Osteoblast (primary cell): ENCODE results near the gene DNAJC27. TPM values are rescaled to one million over a fixed set of nuclear protein-coding genes. Genes with fewer than 3 reads are reported as not detected.

ENCODE experiments used
- DNase-seq: peaks from one replicate; pipeline ENCODE4 v3.0.0; 2011; ENCODE audit warnings: low spot score, mixed read lengths; ENCODE audit not compliant: insufficient read length; ENCODE audit errors: missing footprints
- H2AFZ ChIP-seq: 2 replicates; pipeline ENCODE4 v1.6.0; 2011; ENCODE audit warnings: mild to moderate bottlenecking, low read length
- H3K27ac ChIP-seq: 2 replicates; pipeline ENCODE4 v1.5.1; 2011; ENCODE audit warnings: mild to moderate bottlenecking, low read depth, low read length, moderate library complexity
- H3K27me3 ChIP-seq: 2 replicates; pipeline ENCODE4 v1.6.0; 2012; ENCODE audit warnings: mild to moderate bottlenecking, control low read depth, inconsistent platforms, low read length, moderate library complexity; ENCODE audit not compliant: insufficient read depth
- H3K36me3 ChIP-seq: 2 replicates; pipeline ENCODE4 v1.5.1; 2011; ENCODE audit warnings: mild to moderate bottlenecking, low read length, control low read depth, moderate library complexity; ENCODE audit not compliant: insufficient read depth
- H3K4me1 ChIP-seq: 2 replicates; pipeline ENCODE4 v1.5.1; 2011; ENCODE audit warnings: mild to moderate bottlenecking, low read length, control low read depth, moderate library complexity; ENCODE audit not compliant: insufficient read depth
- H3K4me2 ChIP-seq: 2 replicates; pipeline ENCODE4 v1.6.0; 2011; ENCODE audit warnings: mild to moderate bottlenecking, low read length; ENCODE audit not compliant: insufficient read depth
- H3K4me3 ChIP-seq: fragments of 200-600 bp; sonication (generic); 3 replicates; pipeline ENCODE4 v1.5.1; 2012; ENCODE audit warnings: mild to moderate bottlenecking, low read length, inconsistent platforms; ENCODE audit not compliant: insufficient read depth
- H3K79me2 ChIP-seq: 2 replicates; pipeline ENCODE4 v1.6.0; 2012; ENCODE audit warnings: mild to moderate bottlenecking, low read length, control low read depth, inconsistent platforms; ENCODE audit not compliant: insufficient read depth
- H3K9me3 ChIP-seq: 2 replicates; pipeline ENCODE4 v1.5.1; 2011; ENCODE audit warnings: low read depth, low read length, control low read depth
- H4K20me1 ChIP-seq: 2 replicates; pipeline ENCODE4 v1.6.0; 2012; ENCODE audit warnings: mild to moderate bottlenecking, low read length, control low read depth; ENCODE audit not compliant: insufficient read depth
- CTCF ChIP-seq: IDR thresholded peaks from 2 replicates; pipeline ENCODE4 v1.5.1; 2011; ENCODE audit warnings: mild to moderate bottlenecking, low read depth, low read length, moderate library complexity; ENCODE audit errors: extremely low read depth
- total RNA-seq: library from RNA; depleted of rRNA; stranded (reverse); fragments of >200 nt; gene quantifications from 2 replicates; pipeline ENCODE4 v1.2.3, GENCODE V29; 2012

The DNAJC27 gene
- total RNA-seq, 1 donor: 8.7 TPM

DNA sequence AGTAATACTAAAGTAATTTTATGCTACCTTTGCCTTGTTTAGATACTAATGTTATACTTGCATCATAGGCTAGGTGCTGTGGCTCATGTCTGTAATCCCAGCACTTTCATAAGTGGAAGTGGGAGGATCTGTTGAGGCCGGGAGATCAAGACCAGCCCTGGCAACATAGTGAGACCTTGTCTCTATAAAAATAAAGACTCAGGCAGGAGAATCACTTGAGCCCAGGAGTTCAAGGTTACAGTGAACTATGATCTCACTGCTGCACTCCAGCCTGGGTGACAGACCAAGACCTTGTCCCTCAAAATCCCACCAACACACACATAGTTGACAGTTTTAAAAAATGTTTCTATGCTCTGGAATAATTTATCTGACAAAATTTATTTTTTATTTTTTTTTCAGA lies 6.9 kb upstream of the DNAJC27 start:
- H3K4me1 ChIP-seq: peaks cover 10% of the 10 kb centered on the region
- TF ChIP-seq CTCF: no peak
- H3K36me3 ChIP-seq: no peaks in the 10 kb centered on the region
- no peak overlapping the region for H3K27ac ChIP-seq
- DNase-seq: no peak
- no peaks in the 10 kb centered on the region for H4K20me1 ChIP-seq
- H2AFZ ChIP-seq: no peak overlapping the region
- H3K27me3 ChIP-seq: no peaks in the 10 kb centered on the region
- no peak overlapping the region for H3K4me2 ChIP-seq
- no peaks in the 10 kb centered on the region for H3K9me3 ChIP-seq
- H3K4me3 ChIP-seq: no peak overlapping the region
- H3K79me2 ChIP-seq: peaks cover 2% of the 10 kb centered on the region

DNA sequence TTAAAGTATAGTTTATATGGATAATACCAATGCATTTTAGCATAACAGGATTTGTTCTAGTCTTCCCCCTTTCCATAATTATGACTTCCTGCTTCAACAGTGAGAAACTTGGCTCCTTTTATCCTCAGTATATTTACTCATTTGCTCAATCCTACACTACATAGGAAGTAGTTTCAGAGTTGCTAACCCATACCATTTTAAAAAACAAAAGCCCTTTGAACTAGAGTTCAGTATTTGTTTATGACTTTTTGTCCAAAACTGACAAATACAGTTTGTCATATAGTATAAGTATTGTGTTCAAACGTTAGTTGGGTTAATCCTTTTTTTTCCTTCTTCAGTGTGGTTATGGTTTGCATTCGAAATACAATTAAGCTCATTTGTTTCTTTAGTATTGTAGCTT lies 5.9 kb upstream of the DNAJC27 start:
- H3K4me3 ChIP-seq: no peak overlapping the region
- no peak overlapping the region for H3K4me2 ChIP-seq
- no peak for DNase-seq
- no peak for TF ChIP-seq CTCF
- H3K9me3 ChIP-seq: no peaks in the 10 kb centered on the region
- no peaks in the 10 kb centered on the region for H3K27me3 ChIP-seq
- no peak overlapping the region for H3K27ac ChIP-seq
- no peak overlapping the region for H2AFZ ChIP-seq
- no peaks in the 10 kb centered on the region for H4K20me1 ChIP-seq
- H3K79me2 ChIP-seq: peaks cover 11% of the 10 kb centered on the region
- peaks cover 10% of the 10 kb centered on the region for H3K4me1 ChIP-seq
- no peaks in the 10 kb centered on the region for H3K36me3 ChIP-seq

GRCh38 chr2:24973812-24974211 lies 2.1 kb upstream of the DNAJC27 start:
- H3K4me3 ChIP-seq: no peak overlapping the region
- TF ChIP-seq CTCF: no peak
- peaks cover 33% of the 10 kb centered on the region for H3K79me2 ChIP-seq
- DNase-seq: no peak
- no peaks in the 10 kb centered on the region for H3K9me3 ChIP-seq
- H3K27me3 ChIP-seq: no peaks in the 10 kb centered on the region
- no peaks in the 10 kb centered on the region for H3K36me3 ChIP-seq
- H3K4me1 ChIP-seq: peaks cover 5% of the 10 kb centered on the region
- no peak overlapping the region for H2AFZ ChIP-seq
- H4K20me1 ChIP-seq: no peaks in the 10 kb centered on the region
- no peak overlapping the region for H3K4me2 ChIP-seq
- no peak overlapping the region for H3K27ac ChIP-seq

DNA sequence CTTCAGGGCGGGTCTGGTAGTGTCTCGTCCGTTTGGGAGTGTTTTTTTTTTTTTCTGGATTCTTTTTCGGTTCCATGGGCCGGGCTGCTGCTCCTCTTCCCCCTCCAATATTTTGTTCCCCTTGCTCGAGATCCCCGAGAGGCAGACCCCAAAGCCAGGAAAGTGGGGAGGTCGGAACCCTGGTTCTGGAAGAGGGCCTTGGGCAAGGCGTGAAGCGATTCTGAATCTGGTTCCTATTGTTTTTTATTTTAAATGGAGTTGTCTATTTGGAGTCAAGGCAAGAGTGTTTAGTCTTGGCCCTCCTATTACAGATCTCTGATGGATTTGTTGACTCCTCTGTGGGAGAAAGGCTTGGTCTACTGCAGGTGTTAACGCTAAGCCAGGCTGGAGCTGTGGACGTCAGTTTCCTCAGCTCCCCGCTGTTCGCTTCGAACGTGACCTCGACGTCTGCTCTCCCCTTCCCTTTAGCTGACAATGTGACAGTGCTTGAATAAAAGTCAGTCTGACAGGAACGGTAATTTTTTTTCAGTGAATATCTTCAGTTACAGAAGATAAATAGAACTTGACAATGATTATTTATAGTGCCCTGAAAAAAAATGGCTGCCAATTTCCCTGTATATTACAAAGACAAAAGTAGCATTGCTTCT lies 683 bp upstream of the DNAJC27 start:
- H2AFZ ChIP-seq: peak overlapping the region; percentile 95
- no peaks in the 10 kb centered on the region for H3K9me3 ChIP-seq
- peaks cover 33% of the 10 kb centered on the region for H3K79me2 ChIP-seq
- no peaks in the 10 kb centered on the region for H3K36me3 ChIP-seq
- peak; percentile 69 for DNase-seq
- peak overlapping the region; percentile 92 for H3K4me2 ChIP-seq
- peaks cover 5% of the 10 kb centered on the region for H3K4me1 ChIP-seq
- no peak for TF ChIP-seq CTCF
- H3K4me3 ChIP-seq: peak overlapping the region; percentile 93
- no peaks in the 10 kb centered on the region for H4K20me1 ChIP-seq
- H3K27ac ChIP-seq: peak overlapping the region; percentile 98
- no peaks in the 10 kb centered on the region for H3K27me3 ChIP-seq
